NCI-H446 (cell line): ENCODE measurements around the gene VWA2.

Experiments used
- DNase-seq, 2 experiments: peaks; one replicate each; lab custom pipeline; 2025; lab: John Stamatoyannopoulos, UW

The VWA2 gene, protein sequence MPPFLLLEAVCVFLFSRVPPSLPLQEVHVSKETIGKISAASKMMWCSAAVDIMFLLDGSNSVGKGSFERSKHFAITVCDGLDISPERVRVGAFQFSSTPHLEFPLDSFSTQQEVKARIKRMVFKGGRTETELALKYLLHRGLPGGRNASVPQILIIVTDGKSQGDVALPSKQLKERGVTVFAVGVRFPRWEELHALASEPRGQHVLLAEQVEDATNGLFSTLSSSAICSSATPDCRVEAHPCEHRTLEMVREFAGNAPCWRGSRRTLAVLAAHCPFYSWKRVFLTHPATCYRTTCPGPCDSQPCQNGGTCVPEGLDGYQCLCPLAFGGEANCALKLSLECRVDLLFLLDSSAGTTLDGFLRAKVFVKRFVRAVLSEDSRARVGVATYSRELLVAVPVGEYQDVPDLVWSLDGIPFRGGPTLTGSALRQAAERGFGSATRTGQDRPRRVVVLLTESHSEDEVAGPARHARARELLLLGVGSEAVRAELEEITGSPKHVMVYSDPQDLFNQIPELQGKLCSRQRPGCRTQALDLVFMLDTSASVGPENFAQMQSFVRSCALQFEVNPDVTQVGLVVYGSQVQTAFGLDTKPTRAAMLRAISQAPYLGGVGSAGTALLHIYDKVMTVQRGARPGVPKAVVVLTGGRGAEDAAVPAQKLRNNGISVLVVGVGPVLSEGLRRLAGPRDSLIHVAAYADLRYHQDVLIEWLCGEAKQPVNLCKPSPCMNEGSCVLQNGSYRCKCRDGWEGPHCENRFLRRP

DNA sequence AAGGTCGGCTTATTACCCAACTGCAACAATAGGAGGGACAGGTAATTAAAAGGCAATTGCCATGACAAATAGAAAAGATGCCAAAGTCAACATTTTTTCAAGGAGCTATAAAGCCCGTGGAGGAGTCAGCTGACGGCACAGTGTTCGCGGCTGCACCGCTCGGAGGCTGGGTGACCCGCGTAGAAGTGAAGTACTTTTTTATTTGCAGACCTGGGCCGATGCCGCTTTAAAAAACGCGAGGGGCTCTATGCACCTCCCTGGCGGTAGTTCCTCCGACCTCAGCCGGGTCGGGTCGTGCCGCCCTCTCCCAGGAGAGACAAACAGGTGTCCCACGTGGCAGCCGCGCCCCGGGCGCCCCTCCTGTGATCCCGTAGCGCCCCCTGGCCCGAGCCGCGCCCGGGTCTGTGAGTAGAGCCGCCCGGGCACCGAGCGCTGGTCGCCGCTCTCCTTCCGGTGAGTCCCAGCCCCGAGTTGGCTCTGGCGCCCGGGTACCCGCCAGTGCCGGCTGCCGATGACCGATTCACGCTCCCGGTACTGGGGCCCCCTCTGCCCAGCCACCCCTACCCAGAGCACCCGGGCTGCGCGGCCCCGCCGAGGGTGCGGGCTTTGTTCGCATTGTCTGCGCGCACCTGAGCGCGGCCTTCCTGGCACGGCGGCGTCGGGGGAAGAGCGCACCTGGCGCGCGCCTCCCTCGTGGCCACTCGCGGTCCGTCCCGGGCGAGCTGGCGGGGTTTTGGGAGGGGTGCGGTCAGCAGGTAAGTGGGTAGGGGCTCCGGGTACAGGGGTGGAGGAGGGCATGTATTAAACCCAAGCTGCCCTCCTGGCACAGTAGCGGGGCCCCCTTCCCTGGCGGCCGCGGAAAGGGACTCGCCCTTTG, at the start of gene VWA2:
Gene VWA2, plus strand, starts transcription at position 138 of the 877 bp plus-strand sequence. CDS start 9,460 bp downstream, outside the sequence.
- no peak for DNase-seq

DNA sequence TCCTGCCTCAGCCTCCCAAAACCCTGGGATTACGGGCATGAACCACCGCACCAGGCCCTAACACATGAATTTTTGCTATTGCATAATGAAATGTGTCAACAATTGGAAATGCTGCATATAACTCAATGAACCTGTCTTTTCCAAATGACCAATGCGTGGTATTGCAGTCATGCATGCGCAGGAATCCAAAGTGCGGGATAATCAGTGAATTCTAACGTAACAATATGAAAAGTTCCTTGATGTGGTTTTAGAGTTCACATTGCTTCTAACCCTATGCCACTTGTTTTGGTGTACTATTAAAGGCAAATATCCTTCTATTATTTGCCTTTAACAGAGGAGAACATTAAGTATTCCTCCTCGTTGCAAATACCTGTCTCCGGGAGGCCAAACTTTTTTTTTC, 49.4 kb upstream of the VWA2 start:
- no peak for DNase-seq

DNA sequence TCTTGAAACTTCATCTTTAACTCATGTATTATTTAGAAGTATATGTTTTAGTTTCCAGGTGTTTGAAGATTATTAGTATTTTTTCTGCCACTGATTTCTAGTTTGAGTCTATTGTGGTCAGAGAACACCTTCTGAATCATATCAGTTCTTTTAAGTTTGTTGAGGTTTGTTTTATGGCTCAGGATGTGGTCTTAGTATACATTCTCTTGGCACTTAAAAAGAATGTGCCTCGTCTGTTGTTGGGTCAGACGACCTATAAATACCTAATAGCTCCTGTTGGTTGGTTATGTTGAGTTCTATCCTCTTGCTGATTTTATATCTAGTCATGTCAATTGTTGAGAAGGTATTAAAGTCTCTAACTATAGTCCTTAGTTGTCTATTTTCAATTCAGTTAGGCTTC, 44.0 kb upstream of the VWA2 start:
- DNase-seq: no peak

DNA sequence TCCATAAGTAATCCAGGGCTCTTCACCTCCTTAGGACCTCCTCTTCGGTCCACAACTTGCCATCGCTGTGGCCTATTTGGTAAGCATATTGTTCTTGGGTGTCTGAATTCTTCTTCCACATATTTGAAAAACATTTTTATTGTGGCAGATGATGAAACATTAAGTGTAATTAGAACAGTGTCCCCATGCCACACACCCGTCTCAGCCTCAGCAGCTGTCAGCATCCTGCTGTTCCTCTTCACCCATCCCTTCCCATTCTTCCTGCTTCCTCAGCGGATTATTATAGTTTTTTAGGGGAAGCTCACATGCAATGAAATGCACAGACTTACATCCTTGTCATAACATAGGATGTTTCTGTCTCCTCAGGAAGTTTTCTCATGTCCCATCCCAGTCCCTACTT, 39.8 kb upstream of the VWA2 start:
- no peak for DNase-seq

DNA sequence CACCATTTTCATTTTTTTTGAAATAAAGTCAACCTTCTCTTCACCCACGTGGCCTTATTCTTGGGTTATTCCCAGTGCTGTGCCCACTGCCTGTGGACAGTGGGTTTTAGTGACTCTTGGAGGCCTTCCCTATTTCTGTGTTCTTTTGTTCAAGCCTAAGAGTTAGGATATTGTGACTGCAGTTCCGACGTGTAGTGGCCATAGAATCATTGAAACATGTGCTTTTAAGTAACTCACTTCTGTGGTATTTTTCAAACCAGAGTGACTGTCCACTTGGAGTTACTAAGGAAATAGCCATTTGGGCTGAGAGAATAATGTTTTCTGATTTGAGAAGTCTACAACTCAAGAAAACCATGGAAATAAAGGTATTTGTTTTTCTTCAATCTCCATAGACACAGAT, 36.2 kb upstream of the VWA2 start:
- DNase-seq: no peak

DNA sequence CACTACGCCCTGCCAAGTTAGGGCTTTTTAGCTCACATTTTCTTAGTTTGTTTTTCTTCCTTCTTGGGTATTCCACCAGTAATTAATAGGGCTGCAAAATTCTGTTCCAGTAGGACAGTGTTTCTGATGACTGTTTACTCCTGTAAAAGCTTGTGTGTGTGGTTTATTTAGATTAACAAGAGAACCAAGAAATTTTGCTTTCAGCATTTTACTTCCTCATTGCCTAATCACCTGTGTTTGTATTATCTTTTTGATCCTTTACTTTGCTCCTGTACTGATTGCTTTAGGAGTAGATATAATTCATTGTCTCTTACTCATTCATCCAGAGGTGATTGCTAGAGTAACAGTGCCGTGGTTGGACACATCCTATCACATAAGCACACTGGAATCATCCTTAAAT, 32.2 kb upstream of the VWA2 start:
- no peak for DNase-seq

DNA sequence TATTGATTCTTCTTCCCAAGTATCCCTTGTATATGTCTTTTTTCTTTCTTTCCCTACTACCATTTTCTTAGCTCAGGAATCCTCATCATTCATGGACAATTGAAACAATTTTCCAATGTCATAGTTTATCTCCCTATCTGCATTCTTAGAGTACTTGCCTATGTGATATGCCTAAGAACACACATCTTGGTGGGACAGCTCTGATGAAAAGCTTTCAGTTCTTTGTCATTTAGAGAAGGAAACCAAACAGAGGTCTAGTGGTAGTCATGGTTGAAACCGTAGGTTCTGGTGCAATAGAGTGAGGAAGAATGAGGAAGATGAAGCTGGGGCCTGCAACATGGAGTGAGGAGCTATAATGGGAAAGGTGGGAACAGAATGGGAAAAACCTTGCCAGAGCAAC, 31.7 kb upstream of the VWA2 start:
- DNase-seq: no peak

DNA sequence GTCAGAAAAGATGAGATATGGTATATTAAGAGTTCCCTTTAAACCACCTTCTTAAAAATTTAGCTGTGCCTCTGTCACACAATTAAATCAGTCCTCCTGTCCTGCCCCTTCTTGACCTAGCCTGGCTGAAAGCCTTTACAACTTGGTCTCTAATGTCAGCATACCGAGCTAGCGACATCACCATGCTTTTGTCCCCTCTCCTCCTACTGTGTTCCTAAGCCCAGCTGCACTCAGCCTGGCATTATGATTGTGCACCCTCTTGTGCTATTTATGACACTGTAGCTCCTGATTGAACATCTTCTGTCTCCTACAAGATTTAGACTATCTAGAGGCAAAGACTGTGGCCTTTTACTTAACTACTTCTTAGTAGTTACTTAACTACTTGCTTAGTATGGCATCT, 30.7 kb upstream of the VWA2 start:
- no peak for DNase-seq

DNA sequence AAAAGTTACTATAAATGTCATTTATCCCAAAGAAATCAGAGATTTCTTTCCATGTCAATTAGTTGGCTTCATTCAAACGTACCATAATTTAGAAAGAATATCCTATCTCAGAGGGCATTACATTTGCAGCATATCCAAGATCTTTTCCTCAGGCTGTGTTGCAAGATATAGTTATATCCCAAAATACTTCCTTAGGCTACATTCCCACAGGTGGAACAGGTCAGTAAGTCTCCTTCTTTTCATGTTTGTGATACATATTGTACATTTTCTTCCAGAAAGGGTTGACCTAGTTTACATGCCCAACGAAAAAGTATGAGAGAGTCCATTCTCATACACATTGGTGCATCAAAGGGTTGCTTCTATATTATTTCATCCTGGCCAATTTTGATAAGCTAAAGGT, 26.9 kb upstream of the VWA2 start:
- DNase-seq: no peak

DNA sequence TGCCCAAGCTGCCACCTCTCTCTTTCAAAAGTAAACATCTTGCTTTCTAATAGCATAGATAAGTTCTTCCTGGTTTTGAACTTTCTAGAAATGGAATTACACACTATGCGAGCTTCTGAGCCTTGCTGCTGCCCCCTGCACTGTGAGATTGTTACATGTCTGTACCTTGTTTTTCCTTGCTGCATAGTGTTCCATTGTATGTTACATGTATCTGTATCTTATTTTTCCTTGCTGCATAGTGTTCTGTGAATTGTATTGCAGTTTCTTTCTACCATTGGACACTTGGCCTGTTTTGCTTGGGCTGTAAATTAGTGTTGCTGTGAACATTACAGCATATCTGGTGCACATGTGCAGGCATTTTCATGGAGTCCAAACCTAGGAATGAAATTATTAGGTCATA, 24.0 kb upstream of the VWA2 start:
- DNase-seq: no peak

DNA sequence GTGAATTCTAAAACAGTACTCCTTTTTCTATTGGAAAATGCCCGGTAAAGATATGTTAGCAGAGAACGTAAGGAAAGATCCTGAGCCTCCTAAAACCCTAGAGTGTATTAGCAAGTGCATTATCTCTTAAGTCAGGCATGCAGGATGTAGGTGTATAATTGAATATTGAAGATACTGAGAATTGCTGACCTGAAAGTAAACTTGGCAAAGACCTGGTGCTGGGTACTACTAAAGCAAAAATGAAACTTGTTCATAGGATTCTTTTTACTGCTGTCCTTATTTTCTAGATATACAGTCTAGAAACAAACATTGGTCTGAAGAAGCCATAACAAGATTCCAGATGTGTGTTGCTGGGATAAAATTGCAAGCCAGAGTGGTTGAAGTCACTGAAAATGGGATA, 18.8 kb upstream of the VWA2 start:
- DNase-seq: no peak

DNA sequence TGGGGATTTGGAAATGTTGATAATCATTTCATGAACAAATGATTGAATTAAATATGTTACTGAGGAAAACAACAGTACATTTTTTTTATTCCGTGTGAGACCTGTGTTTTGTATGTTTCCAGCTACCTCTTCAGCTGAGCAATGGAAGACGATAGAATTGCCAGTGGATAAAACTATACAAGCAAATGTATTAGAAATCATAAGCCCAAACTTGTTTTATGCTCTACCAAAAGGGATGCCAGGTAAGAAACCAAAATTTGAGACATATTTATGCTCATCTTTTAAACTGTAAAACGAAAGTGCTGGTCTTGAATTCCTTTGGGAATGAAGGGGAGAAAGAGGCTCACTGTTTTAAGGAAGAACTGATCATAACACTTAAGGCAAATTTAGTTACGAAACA, 17.8 kb upstream of the VWA2 start:
- DNase-seq: no peak

DNA sequence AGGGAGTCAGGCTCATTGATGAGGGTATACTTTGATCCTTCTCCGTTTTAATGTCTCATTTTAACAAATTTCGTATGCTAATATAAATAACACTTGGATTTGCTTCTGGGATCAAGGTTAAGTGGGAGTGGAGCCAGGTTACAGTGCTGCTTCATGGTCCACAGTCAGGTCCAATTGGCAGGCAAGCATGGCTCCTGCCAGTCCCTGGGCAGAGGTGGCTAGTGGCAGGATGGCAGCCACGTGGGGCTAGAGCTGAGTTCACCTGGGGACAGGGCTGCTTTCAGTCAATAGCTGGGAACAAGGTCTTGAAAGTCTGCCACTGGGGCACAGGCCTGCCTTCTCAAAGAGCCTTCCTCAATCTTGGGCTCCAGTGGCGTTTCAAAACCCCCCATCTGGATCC, 16.0 kb upstream of the VWA2 start:
- DNase-seq: no peak

DNA sequence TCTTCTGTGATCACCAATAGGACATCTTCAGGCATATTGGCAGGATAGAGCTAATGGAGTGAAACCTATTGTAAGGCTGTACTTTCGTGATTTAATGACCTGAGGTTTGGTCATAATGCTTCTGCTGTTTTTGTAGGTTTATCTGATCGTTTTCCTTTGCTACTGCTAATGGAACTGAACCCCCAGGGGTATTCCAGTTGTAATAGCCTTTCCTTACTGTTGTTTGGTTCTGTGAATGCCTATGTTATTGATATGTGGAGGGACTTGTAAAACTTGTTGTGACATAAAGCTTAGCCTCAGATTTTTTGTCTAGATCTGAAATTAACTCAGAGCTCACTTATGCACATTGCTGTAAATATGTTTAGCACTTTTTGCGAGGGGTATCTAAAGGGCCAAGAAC, 10.9 kb upstream of the VWA2 start:
- no peak for DNase-seq

DNA sequence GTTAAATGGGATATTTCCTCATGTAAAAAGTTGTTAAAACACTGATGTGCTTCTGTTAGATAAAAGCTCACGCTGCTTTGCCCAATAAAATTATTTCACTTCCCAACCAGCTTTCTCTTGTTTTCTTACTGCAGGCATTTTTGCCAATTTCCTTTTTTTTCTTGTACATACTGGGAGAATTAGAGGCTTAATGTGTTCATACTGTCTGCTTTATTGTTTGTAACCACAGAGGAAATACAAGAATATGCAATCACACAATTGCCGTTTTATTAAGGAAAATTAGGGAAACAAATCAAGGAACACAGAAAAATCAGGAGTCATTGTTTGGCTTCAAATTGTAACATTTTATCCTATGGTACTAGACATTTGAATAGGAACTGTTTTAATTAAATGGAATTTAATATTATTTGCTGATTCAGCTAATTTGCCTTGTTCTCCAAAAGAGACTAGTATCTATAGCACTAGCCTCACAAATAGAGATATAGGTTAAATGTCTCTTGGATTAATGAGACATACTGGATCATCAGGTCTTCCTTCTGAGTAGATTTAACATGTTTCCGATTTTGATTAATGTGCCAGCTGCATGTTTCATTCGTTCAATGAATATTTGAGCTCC, 6.4 kb upstream of the VWA2 start:
- DNase-seq: no peak

DNA sequence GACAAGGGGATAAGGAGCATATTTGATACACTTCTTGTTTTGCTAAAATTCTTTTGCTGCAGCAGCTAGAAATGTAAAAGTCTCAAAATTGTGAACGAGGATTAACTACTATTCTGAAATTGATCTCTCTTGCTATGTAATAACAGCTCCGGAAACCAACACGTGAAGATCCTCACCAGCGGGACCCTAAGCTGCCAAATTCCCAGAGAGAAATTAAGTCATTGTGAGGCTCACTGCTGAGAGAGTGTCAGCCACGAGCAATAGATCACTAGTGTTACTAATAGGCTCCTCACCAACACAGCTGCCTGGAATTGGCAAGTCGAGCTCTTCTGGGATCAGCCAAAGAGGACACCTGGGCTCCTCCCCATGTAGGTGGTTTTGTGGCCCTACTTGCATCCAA, 5.6 kb upstream of the VWA2 start:
- no peak for DNase-seq

DNA sequence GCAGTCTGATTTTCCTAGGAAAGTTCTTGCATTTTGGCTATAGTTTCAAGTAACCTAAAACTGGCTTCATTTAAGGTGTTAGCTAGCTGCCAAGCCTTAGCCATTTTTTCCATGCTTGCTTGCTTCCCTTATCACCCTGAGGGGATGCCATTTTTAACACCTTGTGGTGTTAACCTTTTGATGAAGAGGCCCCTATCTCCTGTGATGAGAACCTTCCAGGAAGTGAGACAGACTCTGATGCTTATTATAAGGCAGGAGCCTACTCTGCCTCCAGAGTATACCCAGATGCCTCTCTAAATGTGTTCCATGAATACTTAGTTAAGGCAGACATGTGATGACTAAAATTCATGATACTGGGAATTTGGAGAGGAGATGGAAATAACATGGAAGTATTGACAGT, 4.9 kb upstream of the VWA2 start:
- no peak for DNase-seq

DNA sequence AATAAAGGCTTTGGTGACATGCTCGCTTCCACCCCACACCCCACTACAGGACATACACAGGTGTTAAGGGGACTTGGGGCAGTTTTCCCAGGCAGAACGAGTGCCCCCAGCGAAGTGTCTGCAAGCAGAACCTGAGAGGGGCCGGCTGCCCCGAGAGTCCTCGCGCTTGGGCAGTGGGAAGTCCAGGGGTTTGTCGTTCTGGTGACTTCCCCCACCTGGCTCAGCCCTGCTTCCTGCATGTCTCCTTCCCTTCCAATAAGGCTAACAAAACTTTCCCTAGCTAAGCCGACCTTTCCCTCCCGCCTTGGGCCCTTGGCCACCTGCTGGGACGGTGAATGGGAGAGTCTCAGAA, 916 bp downstream of the VWA2 start:
- no peak for DNase-seq

DNA sequence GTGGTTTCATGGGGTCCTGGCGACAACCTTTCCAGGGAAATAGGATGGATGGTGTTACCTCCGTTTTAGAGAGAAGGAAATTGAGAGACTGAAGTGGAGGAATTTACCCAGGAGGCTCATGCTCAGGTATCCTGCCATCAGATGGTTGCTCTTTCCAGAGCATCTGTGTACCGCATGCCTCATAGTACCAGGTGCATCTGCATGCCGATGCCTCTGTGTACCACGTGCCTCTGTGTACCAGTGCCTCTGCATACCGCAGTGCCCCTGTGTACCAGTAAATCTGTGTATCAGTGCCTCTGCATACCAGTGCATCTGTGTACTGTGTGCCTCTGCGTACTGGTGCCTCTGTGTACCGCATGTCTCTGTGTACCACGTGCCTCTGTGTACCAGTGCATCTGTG, 3.2 kb downstream of the VWA2 start:
- DNase-seq: no peak

DNA sequence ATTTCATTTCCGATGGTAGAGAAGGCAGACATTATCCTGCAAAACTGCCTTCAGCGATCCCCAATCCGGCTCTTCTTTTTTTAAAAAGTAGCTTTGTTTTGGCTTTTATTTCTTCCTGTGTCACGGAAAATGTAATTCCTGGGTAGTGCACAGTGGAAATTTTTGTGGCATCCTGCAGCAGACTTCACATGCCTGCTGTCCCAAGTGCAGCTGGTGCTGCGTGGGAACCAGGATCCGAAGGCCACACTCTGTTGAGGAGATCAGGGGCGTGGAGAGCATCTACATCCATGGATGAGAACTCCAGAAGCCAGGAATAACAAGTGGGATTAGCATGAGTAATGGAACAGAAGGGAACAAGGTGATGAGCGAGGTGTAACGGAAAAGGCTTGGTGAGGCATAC, 4.6 kb downstream of the VWA2 start:
- no peak for DNase-seq

DNA sequence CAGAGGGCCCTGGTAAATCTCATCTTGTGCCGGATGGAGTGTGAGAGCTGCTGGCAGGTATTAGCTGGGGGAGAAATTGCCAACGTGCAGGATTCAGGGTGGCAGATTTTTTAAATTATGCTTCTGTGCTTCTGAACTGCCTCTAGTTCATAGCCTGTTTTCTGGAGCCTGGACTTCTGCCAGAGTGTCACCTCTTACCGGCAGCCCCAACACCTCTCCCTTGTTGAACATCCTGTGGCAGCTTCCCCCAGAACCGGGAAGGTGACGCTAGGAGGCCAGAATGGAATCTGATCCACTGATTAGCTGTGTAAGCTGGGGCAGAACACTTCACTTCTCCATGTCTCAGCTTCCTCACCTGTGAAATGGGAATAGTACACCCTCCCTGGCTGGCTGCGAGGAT, 5.1 kb downstream of the VWA2 start:
- DNase-seq: no peak

DNA sequence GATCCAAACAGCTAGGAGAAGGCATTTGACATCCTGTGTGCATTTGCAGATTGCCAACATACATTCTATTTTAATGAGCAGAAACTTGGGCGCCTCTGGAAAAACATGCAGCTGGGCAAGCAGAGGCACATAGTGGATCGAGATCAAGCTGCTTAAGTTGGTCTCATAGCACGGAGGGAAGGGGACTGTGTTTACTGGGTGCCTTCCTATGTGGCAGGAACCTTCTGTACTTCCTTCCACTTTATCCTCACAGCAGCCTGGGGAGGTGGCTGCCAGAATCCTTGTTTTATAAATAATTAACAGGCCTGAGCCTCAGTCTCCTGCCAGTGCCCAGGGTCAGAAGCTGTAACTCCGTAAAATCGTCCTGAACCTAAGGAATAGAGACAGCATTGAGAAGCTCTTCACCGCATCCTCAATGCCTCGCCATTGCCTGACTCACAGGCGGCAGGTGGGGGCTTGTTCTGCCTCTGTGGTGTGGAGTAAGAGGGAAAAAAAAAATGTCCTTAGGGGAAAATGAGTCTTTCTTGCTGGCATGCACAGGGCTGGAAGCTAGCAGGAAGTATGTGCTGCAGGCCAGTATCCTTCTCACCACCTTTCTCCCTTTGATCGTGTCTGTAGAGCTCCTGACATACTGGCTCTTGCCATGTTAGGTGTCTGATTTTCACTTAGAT, 6.2 kb downstream of the VWA2 start:
- no peak for DNase-seq
